Lower leg skin (tissue), 4 donors: Measurements from ENCODE around the gene MRPL23. TPM values are rescaled to one million over a fixed set of nuclear protein-coding genes. Genes with fewer than 3 reads are reported as not detected.

Experiments used
- DNase-seq, 2 donors: peaks; one replicate each; pipeline ENCODE4 v3.0.0-alpha.2; 2019; ENCODE audit warnings: low spot score in 2 of 2
- H3K4me3 ChIP-seq: fragments of 200-600 bp; sonication (generic); 2 replicates; pipeline ENCODE4 v1.5.1; 2017; ENCODE audit warnings: mild to moderate bottlenecking, low read depth; ENCODE audit not compliant: poor library complexity, severe bottlenecking
- CTCF ChIP-seq, 3 donors: fragments of 450-650 bp; IDR thresholded peaks; one replicate each; pipeline ENCODE4 v1.5.1; 2016; ENCODE audit warnings: antibody characterized with exemption in 3 of 3, mild to moderate bottlenecking in 3 of 3, moderate library complexity in 2 of 3
- POLR2A ChIP-seq, 2 donors: fragments of 450-650 bp; IDR thresholded peaks; one replicate each; pipeline ENCODE4 v1.6.1; 2016 to 2017; ENCODE audit warnings: antibody characterized with exemption in 2 of 2, mild to moderate bottlenecking in 1 of 2, moderate library complexity in 1 of 2
- WGBS, 2 donors: methylation state at CpG; one replicate each; pipeline ENCODE4 v1.1.5; 2018; 5-methylcytosine and 5-hydroxymethylcytosine counted together
- intact Hi-C: fragments of 100-400 bp; cut with DNase I; formaldehyde crosslinking; loops from one replicate; pipeline ENCODE4 v1.15.0; 2023; ENCODE audit warnings: low total_unique reads
- total RNA-seq, 4 donors: library from RNA; depleted of rRNA; stranded (reverse); fragments of >200 nt; gene quantifications; one replicate each; pipeline ENCODE4 v1.1.0, GENCODE V29; 2016

MRPL23 gene
- total RNA-seq = 100 to 1,000 TPM; 169 to 227 (median 216) TPM

DNA sequence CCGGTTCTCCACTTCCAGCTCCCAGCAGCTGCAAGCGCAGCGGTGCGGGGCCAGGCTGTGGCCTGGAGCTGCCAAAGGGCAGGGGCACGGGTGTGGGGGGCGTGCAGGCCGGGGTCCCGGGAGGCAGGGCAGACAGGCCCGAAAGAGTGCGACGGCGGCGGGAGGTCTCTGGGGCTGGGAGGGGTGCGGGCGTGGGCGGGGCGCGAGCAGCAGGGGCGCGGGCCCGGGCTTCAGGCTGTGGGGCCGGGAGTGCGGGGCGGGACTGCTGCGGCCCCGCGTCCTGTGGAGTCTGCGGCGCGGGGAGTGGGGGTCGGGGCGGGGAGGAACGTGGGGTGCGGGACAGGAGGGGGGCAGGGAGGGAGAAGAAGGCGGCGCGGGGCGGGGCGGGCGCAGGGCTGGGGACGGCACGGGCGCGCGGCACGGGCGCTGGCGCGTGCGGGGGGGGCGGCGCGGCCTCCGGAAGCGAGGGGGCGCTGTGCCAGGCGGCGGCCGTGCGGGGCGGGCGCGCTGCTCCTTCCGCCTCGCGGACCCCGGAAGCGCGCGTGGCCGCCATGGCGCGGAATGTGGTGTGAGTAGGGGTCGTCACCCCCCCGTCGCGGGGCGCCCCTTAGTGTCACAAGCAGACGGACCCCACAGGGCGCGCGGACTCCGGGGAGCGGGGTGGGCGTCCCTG lies at the start of gene MRPL23:
Gene MRPL23 (plus strand): TSS at position 521 of the 673 bp plus-strand sequence. CDS start 31 bp downstream, at position 552.
- intact Hi-C loops = no loop called here
- TF ChIP-seq CTCF (IDR thresholded peaks at IDR 0.05) = no peak
- TF ChIP-seq POLR2A (IDR thresholded peaks at IDR 0.05) = no peak
- no CpG with 5 or more reads among the region's 85 CpGs for WGBS, 2 donors
- H3K4me3 ChIP-seq = no peak within 1 kb of the TSS
- DNase-seq = peak in 1 of 2 donors; percentile 20

- DNase-seq = no peak
- WGBS, 2 donors = 96 to 97% methylated on average over 4 of the region's 4 CpGs
- H3K4me3 ChIP-seq = no peak overlapping the region
- intact Hi-C loops = no loop called here
- TF ChIP-seq CTCF (IDR thresholded peaks at IDR 0.05) (no peak), POLR2A (IDR thresholded peaks at IDR 0.05) (no peak)
Measured at GRCh38 chr11:1899090-1899489, 48.0 kb upstream of the MRPL23 start.

GRCh38 chr11:1899686-1900085 lies 47.4 kb upstream of the MRPL23 start:
- intact Hi-C loops = no loop called here
- 82 to 85% methylated on average over 5 of the region's 5 CpGs for WGBS, 2 donors
- TF ChIP-seq CTCF (IDR thresholded peaks at IDR 0.05) (no peak), POLR2A (IDR thresholded peaks at IDR 0.05) (no peak)
- DNase-seq = no peak
- H3K4me3 ChIP-seq = no peak overlapping the region

- DNase-seq = no peak
- intact Hi-C loops = no loop called here
- TF ChIP-seq CTCF (IDR thresholded peaks at IDR 0.05) (no peak), POLR2A (IDR thresholded peaks at IDR 0.05) (no peak)
- 51 to 52% methylated on average over 5 of the region's 5 CpGs for WGBS, 2 donors
- H3K4me3 ChIP-seq = no peak overlapping the region
Measured at GRCh38 chr11:1906181-1906580, 41.0 kb upstream of the MRPL23 start.

- 63 to 80% methylated on average over 14 of the region's 14 CpGs for WGBS, 2 donors
- TF ChIP-seq CTCF (IDR thresholded peaks at IDR 0.05) (no peak), POLR2A (IDR thresholded peaks at IDR 0.05) (no peak)
Measured at GRCh38 chr11:1906611-1907423, 40.3 kb upstream of the MRPL23 start.

More at GRCh38 chr11:1906611-1907423, 40.3 kb upstream of the MRPL23 start:
- H3K4me3 ChIP-seq = no peak overlapping the region
- intact Hi-C loops = no loop called here
- no peak for DNase-seq
